Measurements from ENCODE around the gene MOGAT2. TPM values are rescaled to one million over a fixed set of nuclear protein-coding genes. Genes with fewer than 3 reads are reported as not detected.

The MOGAT2 gene
- total RNA-seq, 4 donors from 2014 or later = 0.57 TPM; not detected in 3

DNA sequence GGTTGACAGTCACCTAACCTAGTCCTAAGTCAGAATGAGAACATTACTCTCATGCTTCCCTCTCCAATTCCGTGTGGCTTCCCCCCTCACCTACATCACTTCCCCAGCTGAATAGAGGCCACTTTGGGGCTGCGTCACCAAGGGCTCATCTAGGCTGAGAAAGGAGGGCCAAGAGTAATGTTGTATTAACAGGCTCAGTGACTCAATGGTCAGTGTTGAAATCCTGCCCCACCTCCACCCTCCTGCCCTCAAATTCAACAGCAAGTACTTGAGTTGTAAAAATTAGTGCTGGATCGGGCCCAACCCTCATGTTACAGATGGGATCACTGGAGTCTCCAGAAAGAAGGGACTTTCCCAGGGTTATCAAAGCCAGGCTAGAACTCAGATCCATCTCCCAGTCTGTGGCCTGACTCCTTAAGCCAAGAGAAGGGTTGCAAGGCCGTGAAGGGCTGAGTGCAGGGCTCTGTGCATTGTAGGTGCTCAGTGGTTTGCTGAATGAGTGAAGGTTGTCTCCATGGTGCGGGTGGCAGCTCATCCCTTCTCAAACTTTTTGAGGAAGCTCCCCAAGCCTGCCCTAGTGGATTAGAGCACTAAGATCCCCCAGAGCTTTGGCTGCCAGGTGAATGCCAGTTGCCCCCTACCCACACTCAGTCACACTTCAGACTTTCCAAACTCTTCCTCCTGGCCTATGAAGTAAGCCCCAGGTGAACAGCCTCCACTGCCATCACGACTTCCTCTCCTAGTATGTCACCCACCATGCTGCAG lies 54.2 kb downstream of the MOGAT2 start:
- TF ChIP-seq, protein P1, sequence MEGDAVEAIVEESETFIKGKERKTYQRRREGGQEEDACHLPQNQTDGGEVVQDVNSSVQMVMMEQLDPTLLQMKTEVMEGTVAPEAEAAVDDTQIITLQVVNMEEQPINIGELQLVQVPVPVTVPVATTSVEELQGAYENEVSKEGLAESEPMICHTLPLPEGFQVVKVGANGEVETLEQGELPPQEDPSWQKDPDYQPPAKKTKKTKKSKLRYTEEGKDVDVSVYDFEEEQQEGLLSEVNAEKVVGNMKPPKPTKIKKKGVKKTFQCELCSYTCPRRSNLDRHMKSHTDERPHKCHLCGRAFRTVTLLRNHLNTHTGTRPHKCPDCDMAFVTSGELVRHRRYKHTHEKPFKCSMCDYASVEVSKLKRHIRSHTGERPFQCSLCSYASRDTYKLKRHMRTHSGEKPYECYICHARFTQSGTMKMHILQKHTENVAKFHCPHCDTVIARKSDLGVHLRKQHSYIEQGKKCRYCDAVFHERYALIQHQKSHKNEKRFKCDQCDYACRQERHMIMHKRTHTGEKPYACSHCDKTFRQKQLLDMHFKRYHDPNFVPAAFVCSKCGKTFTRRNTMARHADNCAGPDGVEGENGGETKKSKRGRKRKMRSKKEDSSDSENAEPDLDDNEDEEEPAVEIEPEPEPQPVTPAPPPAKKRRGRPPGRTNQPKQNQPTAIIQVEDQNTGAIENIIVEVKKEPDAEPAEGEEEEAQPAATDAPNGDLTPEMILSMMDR (IDR thresholded peaks at IDR 0.05; ENCODE audit: low read depth) = no peak

DNA sequence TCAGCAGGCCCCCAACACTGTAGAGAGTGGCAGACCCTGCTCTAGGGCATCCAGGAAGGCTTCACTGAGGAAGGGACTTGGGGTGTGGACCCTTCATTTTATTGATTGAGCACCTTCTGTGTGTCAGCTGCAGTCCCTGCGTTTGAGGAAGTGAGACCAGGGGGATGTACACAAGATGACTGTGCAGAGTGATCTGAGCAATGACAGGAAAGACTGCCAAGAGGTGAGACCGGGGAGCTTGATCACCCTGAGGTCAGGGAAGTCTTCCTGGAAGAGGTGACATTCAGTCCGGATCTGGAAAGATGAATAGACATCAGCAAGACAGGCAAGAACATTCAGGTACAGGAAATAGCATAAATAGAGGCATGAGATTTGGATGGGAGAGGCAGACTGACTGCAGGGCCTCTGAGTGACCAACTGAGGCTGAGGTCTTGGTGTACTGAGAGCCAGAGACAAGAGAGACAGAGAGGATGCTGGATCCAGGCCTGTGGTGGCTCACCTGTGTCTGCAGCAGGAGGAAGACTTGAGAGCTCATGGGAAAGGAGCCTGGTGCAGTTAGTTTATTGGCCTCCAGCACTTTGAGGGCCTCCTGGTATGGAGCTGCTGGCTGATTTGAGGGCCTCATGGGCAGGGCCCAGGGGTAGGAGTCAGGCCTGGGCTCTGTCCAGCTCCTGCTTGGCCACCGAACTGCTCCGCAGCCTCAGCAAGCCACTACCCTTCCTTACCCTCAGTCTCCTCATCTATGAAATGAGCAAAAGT lies 56.1 kb downstream of the MOGAT2 start:
- TF ChIP-seq, protein P1 (IDR thresholded peaks at IDR 0.05; ENCODE audit: low read depth) = no peak

DNA sequence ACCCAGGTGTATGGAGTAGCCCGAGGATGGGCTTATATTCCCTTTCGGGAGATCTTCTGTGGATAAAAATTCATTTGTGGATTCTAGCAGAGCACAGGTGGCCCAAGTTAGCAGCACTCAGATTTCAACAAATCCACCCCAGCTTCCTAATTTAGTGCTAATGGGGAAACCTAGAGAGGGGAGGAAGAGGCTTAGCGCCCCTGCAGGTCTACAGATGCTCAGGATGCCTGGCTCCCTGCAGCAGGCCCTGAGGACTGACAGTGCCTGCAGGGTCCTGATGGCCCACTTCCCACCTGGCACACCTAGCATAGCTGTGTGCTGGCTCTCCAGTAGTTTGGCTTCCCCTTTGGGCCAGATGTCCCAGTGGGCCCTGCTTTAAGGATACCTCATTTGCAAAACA lies 57.4 kb downstream of the MOGAT2 start:
- TF ChIP-seq, protein P1 (IDR thresholded peaks at IDR 0.05; ENCODE audit: low read depth) = no peak

DNA sequence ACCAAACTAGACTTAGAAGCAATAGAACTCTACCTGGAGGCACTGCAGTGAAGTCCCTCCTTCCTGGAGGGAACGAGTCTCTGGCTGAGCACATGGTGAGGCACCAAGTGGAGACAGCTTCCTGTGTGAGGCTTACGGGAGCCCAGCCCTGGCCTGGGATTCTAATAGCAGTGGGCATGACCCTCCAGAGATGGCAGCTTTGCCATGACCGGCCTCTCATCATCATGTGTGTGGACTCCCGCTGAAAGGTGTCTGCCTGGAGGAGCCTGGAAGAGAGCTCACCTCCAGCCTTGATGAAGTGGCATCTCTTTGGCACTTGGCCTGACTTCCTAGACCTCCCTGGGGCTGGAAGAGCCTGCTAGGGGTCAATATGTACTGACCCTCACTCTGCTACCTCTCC lies 58.9 kb downstream of the MOGAT2 start:
- TF ChIP-seq, protein P1 (IDR thresholded peaks at IDR 0.05; ENCODE audit: low read depth) = no peak

DNA sequence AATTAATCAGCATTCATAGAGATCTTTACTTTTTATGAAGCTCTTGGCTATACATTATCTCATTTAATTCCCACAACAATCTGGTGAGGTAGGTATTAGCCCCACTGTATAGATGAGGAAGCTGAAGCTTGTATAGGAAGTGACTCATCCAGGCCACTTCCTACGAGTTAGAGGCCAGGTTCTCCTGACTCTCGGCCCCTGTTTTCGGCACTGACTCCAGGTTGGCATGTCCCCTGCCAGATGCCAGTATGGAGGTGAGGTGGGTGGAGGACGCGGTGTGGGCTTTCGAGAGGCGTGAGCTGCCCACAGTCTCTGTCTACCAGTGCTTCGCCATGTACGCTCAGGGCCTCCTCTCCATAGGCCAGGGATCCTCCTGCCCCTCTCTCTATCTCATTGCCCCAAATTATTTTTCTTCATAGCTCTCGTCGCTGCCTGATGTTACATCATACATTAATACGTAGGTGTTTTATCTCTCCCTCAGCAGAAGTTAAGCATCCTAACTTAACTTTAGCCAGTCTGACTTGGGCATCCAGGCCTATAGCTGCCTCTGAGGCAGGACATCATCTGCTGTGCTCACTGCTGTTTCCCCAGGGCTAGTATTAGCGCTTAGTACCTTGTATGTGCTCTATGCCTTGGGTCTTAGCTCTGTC lies 59.9 kb downstream of the MOGAT2 start:
- TF ChIP-seq, protein P1 (IDR thresholded peaks at IDR 0.05; ENCODE audit: low read depth) = no peak

DNA sequence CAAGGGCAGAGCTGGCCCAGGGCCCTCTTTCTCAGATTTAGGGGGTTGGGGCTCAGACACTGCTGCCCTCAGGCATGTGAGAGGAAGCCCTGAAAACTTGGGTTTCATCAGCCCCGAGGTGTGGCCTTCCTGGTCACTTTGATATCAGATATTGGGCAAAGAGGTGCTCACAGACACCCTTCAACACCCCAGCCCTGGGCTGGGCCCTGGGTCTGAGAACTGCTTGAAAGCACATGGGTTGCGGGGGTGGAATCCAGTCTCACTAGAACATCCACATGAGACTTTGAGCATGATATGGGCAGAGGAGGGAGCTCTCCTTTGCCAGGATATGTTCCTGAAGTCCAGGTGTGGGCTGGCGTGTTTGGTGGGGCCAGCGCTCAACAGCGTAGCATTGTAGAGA lies 61.3 kb downstream of the MOGAT2 start:
- TF ChIP-seq, protein P1 (IDR thresholded peaks at IDR 0.05; ENCODE audit: low read depth) = no peak

DNA sequence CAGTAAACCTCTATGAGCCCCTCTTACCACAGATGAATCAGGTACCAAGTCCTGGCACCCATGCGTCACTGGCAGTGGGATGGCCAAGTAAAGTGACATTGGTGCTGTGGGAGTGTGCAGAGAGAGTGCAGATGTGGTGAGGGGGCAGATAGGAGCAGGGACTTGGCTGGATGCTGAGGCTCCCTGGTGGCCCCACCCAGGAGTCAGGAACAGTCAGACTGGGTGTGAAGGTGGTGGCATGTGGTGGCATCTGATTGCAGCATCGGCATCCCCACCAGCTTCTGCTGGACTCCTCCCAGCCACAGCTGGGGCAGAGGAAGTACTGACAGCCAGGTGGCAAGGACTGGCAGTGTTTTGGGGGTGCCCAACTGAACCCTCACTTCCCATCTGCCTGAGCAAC lies 62.3 kb downstream of the MOGAT2 start:
- TF ChIP-seq, protein P1 (IDR thresholded peaks at IDR 0.05; ENCODE audit: low read depth) = no peak
